Measurements from ENCODE around the gene OSTN.

DNA sequence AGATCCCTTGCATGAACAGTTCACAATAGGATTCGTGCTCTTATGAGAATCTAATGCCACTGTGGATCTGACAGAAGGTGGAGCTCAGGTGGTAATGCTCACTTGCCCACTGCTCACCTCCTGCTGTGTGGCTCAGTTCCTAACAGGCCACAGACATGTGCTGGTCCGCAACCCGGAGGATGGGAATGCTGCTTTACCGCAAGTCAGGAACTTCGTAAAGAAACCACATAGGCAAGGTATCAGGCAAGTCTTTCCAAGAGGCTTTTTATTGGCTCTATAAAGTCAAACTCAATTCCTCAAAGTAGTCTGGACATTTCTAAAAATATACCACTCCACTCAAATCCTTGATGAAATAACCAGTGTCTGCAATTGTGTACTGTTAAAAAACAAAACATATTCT lies 56.1 kb downstream of the OSTN start:
- TF ChIP-seq, protein P1, sequence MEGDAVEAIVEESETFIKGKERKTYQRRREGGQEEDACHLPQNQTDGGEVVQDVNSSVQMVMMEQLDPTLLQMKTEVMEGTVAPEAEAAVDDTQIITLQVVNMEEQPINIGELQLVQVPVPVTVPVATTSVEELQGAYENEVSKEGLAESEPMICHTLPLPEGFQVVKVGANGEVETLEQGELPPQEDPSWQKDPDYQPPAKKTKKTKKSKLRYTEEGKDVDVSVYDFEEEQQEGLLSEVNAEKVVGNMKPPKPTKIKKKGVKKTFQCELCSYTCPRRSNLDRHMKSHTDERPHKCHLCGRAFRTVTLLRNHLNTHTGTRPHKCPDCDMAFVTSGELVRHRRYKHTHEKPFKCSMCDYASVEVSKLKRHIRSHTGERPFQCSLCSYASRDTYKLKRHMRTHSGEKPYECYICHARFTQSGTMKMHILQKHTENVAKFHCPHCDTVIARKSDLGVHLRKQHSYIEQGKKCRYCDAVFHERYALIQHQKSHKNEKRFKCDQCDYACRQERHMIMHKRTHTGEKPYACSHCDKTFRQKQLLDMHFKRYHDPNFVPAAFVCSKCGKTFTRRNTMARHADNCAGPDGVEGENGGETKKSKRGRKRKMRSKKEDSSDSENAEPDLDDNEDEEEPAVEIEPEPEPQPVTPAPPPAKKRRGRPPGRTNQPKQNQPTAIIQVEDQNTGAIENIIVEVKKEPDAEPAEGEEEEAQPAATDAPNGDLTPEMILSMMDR (IDR thresholded peaks at IDR 0.05; ENCODE audit: poor library complexity, severe bottlenecking): no peak
- TF ChIP-seq POLR2AphosphoS5 (IDR thresholded peaks at IDR 0.05) (no peak), EZH2 (IDR thresholded peaks at IDR 0.05; ENCODE audit: borderline replicate concordance, insufficient read depth, low read length, poor library complexity, severe bottlenecking) (no peak), TAF1 (IDR thresholded peaks at IDR 0.05; ENCODE audit: low read depth) (no peak), RAD21 (conservative IDR thresholded peaks at IDR 0.05) (no peak)
- TF ChIP-seq, protein P2, sequence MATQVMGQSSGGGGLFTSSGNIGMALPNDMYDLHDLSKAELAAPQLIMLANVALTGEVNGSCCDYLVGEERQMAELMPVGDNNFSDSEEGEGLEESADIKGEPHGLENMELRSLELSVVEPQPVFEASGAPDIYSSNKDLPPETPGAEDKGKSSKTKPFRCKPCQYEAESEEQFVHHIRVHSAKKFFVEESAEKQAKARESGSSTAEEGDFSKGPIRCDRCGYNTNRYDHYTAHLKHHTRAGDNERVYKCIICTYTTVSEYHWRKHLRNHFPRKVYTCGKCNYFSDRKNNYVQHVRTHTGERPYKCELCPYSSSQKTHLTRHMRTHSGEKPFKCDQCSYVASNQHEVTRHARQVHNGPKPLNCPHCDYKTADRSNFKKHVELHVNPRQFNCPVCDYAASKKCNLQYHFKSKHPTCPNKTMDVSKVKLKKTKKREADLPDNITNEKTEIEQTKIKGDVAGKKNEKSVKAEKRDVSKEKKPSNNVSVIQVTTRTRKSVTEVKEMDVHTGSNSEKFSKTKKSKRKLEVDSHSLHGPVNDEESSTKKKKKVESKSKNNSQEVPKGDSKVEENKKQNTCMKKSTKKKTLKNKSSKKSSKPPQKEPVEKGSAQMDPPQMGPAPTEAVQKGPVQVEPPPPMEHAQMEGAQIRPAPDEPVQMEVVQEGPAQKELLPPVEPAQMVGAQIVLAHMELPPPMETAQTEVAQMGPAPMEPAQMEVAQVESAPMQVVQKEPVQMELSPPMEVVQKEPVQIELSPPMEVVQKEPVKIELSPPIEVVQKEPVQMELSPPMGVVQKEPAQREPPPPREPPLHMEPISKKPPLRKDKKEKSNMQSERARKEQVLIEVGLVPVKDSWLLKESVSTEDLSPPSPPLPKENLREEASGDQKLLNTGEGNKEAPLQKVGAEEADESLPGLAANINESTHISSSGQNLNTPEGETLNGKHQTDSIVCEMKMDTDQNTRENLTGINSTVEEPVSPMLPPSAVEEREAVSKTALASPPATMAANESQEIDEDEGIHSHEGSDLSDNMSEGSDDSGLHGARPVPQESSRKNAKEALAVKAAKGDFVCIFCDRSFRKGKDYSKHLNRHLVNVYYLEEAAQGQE (IDR thresholded peaks at IDR 0.05; ENCODE audit: borderline replicate concordance): no peak

All from neural cell (in vitro differentiated cells).